Urinary bladder (tissue), 4 donors: ENCODE data around the gene MACROD2. TPM values are rescaled to one million over a fixed set of nuclear protein-coding genes. Genes with fewer than 3 reads are reported as not detected.

Experiments
- DNase-seq: peaks from one replicate; pipeline ENCODE4 v3.0.0-alpha.2; 2015; ENCODE audit errors: extremely low spot score
- H3K27ac ChIP-seq: one replicate; pipeline ENCODE4 v1.5.1; 2013; ENCODE audit warnings: low read depth, mild to moderate bottlenecking, moderate library complexity
- H3K36me3 ChIP-seq: one replicate; pipeline ENCODE4 v1.6.1; 2013; ENCODE audit warnings: mild to moderate bottlenecking, moderate library complexity; ENCODE audit not compliant: insufficient read depth
- H3K4me1 ChIP-seq: one replicate; pipeline ENCODE4 v1.6.1; 2013; ENCODE audit warnings: mild to moderate bottlenecking, moderate library complexity; ENCODE audit not compliant: insufficient read depth
- H3K4me3 ChIP-seq: one replicate; pipeline ENCODE4 v1.5.1; 2013; ENCODE audit warnings: low read depth, low read length
- WGBS: extraction: QIAGEN DNeasy Blood & Tissue Kit; methylation state at CpG from one replicate; pipeline ENCODE4 v1.1.7; 2013; 5-methylcytosine and 5-hydroxymethylcytosine counted together
- polyA plus RNA-seq: library from polyadenylated mRNA; stranded (reverse); fragments of 200-250 nt; gene quantifications from one replicate; pipeline ENCODE4 v1.2.3, GENCODE V29; 2013
- total RNA-seq: library from RNA; depleted of rRNA; stranded (reverse); fragments of >200 nt; gene quantifications from one replicate; pipeline ENCODE4 v1.2.3, GENCODE V29; 2014
- donor health status: healthy with polysubstance abuse.
- donor health status: healthy.

MACROD2 gene
- total and polyA plus RNA-seq, 2 donors: 3.0 to 28.2 TPM

DNA sequence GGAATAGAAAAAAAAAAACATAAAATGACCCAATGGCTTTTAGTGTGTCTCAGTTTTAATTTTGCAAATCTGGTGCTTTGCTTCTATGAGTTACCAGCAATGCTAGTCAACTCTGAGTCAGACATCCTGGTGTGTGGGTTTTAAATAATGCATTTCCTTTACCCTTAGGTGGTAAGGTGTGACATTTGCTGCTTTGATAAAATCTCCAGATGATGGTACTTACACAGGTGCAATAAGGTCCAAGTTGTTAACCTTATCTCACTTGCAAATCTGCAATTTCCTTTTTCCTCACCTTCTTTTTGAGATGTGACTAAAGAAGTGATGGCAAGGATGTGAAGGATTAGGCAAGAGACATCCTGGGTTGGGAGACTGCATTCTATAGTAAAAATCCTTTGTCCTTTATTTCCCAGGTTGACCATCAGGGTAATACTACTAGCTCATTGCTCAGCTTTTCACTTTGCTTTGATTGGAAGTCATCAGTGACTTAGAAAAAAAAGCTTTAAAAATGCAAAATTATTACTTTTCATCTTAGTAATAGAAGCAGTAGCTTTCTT is 1160.6 kb downstream of the MACROD2 start:
- H3K36me3 ChIP-seq: no peaks in the 10 kb centered on the region

DNA sequence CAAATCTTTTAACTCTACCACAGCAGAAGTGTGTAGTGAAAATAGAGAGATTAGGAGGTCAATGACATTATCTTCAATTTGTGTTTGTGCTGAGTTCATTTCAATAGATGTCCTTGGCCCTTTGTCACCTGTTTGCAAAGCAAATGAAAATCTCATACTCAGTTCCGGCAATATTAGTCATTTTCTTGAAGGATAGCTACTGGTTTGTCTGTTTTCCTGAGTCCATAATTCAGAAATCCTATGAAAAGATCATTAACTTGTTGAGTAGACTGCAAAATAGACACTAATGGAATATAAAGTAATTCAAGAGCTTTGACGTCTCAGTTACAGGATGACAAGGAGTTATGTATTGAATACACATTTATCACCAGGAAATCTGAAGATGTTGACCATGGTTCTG is 1163.2 kb downstream of the MACROD2 start:
- no peak overlapping the region for H3K27ac ChIP-seq
- no peak for DNase-seq
- H3K4me1 ChIP-seq: no peaks in the 10 kb centered on the region
- H3K4me3 ChIP-seq: no peak overlapping the region
- no peaks in the 10 kb centered on the region for H3K36me3 ChIP-seq
- WGBS: 42% methylated on average over 2 of the region's 2 CpGs

More for the DNA sequence above, 1160.6 kb downstream of the MACROD2 start:
- Histone ChIP-seq H3K4me3 (no peak overlapping the region), H3K27ac (no peak overlapping the region), H3K4me1 (no peaks in the 10 kb centered on the region)
- no peak for DNase-seq

DNA sequence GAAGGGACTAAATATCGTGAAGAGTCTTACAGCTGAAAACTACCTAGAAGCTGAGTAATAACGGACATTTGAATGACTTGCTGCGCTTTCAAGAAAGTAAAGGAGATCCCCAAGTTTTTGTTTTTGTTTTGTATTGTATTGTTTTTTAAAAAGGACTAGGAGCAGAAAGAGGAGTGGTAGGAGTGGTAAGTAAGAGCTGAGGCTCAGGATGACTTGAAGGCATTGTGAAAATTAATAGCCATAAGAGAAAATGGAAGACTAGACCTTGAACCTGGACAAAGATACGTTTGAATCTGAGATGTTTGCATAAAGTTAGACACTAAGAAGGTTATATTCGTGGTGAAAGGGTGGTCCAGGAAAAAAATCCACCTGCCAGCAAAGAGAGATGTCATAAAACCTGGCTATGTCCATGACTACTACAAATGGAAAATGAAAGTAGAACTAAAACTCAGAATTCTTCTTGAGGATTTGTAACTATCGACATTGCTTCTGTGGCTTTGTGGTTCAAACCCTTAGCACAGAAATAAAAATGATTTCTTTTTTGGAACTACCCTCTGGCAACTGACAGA is 1166.8 kb downstream of the MACROD2 start:
- Histone ChIP-seq H3K36me3 (no peaks in the 10 kb centered on the region), H3K27ac (no peak overlapping the region), H3K4me3 (peak overlapping the region; percentile 39), H3K4me1 (no peaks in the 10 kb centered on the region)
- WGBS: 79% methylated on average over 6 of the region's 6 CpGs
- DNase-seq: no peak

DNA sequence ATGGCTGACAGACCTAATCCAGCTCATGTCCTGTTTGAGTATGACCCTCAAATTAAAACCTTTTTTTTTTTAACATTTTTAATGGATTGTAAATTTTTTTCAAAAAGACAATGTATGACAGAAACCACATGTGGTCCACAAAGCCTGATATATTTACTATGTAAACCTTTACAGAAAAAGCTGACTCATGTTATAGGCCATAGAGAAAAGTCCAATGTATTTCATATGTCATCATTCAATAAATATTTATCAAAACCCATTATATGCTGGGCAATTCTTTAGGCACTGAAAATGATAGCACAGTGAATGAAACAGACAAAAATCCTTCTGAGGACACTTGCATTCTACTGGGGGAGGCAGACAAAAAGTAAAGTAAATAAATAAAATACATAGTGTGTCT is 1168.3 kb downstream of the MACROD2 start:
- no peaks in the 10 kb centered on the region for H3K4me1 ChIP-seq
- no peak overlapping the region for H3K4me3 ChIP-seq
- DNase-seq: no peak
- H3K36me3 ChIP-seq: no peaks in the 10 kb centered on the region
- no peak overlapping the region for H3K27ac ChIP-seq

DNA sequence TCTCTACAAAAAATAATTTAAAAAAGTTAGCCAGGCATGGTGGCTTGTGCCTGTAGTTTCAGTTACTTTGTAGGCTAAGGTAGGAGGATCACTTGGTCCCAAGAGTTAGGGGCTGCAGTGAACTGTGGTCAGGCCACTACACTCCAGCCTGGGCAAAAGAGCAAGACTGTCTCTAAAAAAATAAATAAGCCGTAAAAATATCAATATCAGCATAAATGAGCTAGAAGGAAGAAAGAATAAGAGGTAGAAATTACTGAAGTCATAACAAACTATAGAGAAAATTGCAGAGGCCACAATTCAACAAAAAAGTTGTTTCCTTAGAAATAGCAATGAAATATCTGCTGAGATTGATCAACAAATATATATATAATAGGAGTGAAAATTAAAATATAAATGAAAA is 1169.4 kb downstream of the MACROD2 start:
- H3K27ac ChIP-seq: no peak overlapping the region
- 95% methylated on average over 1 of the region's 1 CpG for WGBS

DNA sequence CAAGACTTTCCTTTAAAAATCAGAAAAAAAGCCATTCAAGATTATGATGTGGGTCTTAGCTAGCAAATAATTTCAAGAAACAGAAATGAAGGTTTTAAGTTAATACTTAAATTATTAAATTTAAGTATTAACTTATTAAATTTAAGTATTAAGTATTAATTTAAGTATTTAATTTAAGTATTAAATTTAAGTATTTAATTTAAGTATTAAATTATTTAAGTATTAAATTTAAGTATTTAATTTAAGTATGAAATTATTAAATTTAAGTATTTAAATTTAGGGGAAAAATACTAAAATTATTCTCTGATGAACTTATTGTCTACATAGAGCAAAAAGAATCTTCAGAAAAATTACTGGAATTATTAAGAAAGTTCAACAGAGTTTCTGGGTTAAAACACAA is 1171.4 kb downstream of the MACROD2 start:
- H3K4me1 ChIP-seq: no peaks in the 10 kb centered on the region
- no peaks in the 10 kb centered on the region for H3K36me3 ChIP-seq
- no peak for DNase-seq
- H3K27ac ChIP-seq: no peak overlapping the region
- no peak overlapping the region for H3K4me3 ChIP-seq

More for the DNA sequence above, 1169.4 kb downstream of the MACROD2 start:
- no peak for DNase-seq
- H3K4me3 ChIP-seq: no peak overlapping the region
- H3K4me1 ChIP-seq: no peaks in the 10 kb centered on the region
- no peaks in the 10 kb centered on the region for H3K36me3 ChIP-seq

DNA sequence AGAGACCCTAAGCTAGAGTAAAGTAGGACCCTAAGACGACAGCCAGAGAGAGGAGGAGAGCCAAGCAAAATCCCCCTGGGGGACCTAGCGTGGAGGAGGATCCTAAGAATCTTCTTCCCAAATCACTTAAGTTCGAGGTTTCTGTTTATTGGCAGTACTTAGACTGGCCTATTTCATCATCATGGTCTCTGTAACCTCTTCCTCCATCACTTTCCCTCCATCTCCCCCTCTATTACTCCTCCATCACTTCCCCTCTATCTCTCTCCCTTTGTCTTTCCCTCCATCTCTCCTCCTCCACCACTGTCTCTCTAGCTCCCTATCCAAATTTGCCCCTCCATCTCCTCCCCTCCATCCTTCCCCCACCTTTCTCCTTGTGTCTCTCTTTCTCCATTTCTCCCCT is 1175.7 kb downstream of the MACROD2 start:
- no peak for DNase-seq
- no peaks in the 10 kb centered on the region for H3K4me1 ChIP-seq
- H3K4me3 ChIP-seq: no peak overlapping the region
- H3K36me3 ChIP-seq: no peaks in the 10 kb centered on the region
- H3K27ac ChIP-seq: no peak overlapping the region
- WGBS: 94% methylated on average over 3 of the region's 3 CpGs

DNA sequence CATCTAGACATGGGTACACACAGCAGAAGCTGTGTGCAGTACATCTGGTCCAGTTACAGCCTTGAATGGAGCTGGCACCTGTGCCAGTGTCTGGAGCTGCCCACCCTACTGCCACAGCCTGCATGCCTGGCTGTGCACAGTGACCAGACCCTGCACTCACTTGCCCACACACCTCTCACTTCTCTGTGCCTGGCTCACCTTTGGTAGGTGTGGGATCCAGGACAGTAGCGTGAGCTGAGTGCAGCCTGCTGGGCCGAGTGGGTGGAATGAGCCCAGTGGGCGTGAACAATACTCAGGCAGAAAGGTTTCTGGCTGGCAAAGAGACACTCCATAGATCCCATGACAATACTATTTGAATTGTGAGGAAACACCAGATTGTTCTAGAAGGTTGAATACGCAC is 1181.6 kb downstream of the MACROD2 start:
- H3K36me3 ChIP-seq: no peaks in the 10 kb centered on the region
- WGBS: 97% methylated on average over 4 of the region's 4 CpGs
- no peaks in the 10 kb centered on the region for H3K4me1 ChIP-seq
- DNase-seq: no peak
- H3K27ac ChIP-seq: no peak overlapping the region
- no peak overlapping the region for H3K4me3 ChIP-seq

DNA sequence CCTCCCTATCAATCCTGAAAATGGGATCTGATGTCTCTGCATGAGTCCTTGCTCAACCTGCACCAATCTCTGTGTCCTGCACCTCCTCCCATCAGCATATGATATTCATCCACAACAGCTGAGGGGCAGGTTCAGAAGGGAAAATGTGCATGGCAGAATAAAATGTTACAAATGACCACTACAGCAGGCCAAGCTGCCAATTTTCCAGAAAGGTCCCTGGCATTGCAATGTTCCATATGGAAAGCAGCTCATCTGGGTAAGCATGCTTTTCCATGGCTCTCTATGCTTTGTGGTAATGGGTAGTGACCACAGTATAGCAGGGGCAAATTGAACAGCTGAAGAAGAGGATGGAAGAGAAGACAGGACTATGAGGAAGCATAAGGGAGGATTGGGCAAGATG is 1183.3 kb downstream of the MACROD2 start:
- DNase-seq: no peak
- no peak overlapping the region for H3K27ac ChIP-seq
- no peaks in the 10 kb centered on the region for H3K36me3 ChIP-seq
- H3K4me1 ChIP-seq: no peaks in the 10 kb centered on the region
- H3K4me3 ChIP-seq: no peak overlapping the region

DNA sequence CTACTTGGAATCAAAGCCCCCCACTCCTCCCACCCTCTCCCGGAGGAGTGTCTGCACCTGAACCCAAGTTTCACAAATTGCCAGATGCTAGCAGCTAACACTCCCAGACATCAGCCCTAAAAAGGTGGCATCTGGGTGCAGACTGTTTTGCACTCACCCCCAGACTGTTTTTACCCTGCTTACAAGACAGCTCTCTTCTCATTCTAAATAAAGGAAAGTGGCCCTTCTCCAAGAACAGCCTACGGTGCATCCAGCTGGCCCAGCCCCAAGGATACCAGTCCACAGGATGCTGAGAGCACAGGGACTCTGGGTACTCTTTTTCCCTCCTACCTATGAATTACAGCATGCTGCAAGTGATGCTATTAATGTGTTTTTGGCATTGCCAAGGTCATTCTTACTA is 1184.1 kb downstream of the MACROD2 start:
- Histone ChIP-seq H3K36me3 (no peaks in the 10 kb centered on the region), H3K4me1 (no peaks in the 10 kb centered on the region), H3K27ac (no peak overlapping the region), H3K4me3 (no peak overlapping the region)
- DNase-seq: no peak
- 45% methylated on average over 2 of the region's 2 CpGs for WGBS

DNA sequence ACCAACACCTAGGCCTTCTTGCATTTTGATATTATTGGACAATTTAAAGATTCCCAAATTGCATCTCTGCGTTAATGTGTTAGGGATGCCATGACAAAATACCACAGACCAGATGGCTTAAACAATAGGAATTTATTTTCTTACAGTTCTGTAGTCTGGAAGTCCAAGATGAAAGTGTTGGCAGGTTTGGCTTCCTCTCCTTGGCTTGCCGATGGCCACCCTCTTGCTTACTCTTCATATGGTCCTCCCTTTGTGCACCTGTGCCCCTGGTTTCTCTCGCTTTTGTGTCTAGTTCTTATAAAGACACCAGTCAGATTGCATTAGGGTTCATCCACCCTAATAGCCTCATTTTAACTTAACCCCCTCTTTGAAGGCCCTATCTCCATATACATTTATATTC is 1184.5 kb downstream of the MACROD2 start:
- Histone ChIP-seq H3K36me3 (no peaks in the 10 kb centered on the region), H3K4me1 (no peaks in the 10 kb centered on the region), H3K27ac (no peak overlapping the region), H3K4me3 (no peak overlapping the region)
- no peak for DNase-seq
- 95% methylated on average over 3 of the region's 3 CpGs for WGBS

DNA sequence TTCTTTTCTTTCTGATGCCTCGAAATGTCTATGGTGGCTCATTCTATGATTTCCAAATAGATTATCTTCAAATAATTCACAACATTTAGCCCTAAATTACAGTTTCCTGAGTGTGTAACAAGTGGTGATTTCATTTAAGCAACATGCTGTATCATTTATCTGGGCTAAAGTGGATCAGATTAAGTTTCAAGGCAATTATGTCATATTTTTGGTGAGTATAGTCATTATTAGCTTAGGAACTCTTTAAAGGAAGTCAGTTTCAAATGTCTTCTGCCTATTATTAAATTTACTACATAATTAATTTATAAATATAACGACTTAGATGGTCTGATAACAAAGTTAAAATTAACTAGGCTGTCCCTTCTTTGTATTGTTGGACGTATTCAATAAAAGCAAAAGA is 1190.0 kb downstream of the MACROD2 start:
- DNase-seq: no peak
- H3K4me3 ChIP-seq: no peak overlapping the region
- H3K27ac ChIP-seq: no peak overlapping the region
- no peaks in the 10 kb centered on the region for H3K36me3 ChIP-seq
- WGBS: 72% methylated on average over 3 of the region's 3 CpGs
- no peaks in the 10 kb centered on the region for H3K4me1 ChIP-seq

DNA sequence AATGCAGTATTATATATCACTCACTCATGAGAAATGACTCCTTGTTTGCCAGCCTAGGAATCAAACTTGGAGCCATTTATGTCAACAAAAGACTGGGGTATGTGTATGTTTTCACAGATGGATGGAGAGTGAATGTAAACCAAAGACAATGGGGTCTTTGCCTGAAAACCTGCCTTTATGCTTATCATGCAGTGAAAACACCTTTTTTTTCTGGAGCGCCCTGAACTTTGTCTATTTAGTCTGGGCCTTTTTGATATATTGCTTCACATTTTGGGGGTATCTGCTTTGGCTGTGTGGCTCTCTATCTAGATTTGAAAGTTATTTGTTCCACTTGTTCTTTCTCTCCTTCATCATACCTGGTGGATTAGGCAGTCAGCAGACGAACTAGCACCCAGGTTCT is 1190.6 kb downstream of the MACROD2 start:
- WGBS: 97% methylated on average over 2 of the region's 2 CpGs
- no peak overlapping the region for H3K27ac ChIP-seq
- H3K4me1 ChIP-seq: no peaks in the 10 kb centered on the region
- DNase-seq: no peak
- H3K36me3 ChIP-seq: no peaks in the 10 kb centered on the region
- no peak overlapping the region for H3K4me3 ChIP-seq

DNA sequence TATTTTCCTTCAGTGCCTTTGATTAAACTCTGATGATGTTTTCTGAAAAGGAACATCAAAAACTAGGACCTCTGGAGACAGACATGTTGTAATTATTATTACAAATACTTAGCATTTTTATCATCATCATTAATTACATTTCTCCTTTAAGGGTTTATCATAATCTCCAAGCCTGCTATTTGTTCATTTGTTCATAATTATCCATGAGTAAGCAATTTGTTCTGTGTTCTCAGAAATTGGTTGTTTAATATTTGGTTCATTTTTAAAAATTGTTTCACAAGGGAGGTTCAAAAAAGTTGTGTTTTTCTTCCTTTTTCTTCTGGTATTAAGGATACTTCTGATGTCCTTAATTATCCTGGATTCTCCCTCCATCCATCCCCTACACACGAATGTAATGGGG is 1192.3 kb downstream of the MACROD2 start:
- Histone ChIP-seq H3K4me1 (no peaks in the 10 kb centered on the region), H3K4me3 (no peak overlapping the region), H3K27ac (no peak overlapping the region), H3K36me3 (no peaks in the 10 kb centered on the region)
- 89% methylated on average over 1 of the region's 1 CpG for WGBS
- no peak for DNase-seq

DNA sequence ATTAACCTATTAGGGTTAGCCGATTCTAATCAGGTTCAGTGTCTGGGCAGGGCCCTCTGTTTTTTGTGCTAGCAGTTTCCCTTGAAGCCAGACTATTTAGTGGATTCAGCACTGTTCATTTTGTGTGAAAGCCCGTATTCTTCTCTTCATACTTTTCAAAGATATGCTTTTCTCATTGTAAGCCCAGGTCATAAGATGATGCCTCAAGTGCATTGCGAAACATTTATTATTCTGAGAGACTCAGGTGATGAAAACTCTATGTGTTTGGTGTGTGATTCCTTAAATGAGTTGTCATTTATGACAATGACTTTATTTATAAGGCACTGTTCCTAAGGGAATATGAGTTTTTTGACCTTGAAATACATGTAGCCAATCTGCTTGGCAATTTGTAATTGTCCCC is 1193.1 kb downstream of the MACROD2 start:
- DNase-seq: no peak
- H3K4me1 ChIP-seq: no peaks in the 10 kb centered on the region
- 97% methylated on average over 3 of the region's 3 CpGs for WGBS
- H3K36me3 ChIP-seq: no peaks in the 10 kb centered on the region
- no peak overlapping the region for H3K27ac ChIP-seq
- no peak overlapping the region for H3K4me3 ChIP-seq
